Skin epidermis (tissue), 12 donors: ENCODE results near the gene KCNIP3.

Source experiments
- H3K27ac ChIP-seq, 21 experiments: fragments of 200-600 bp; sonication (generic) in 11 of 21; one replicate each; pipeline ENCODE4 v1.5.0; 2020; ENCODE audit warnings: mild to moderate bottlenecking in 3 of 21, inconsistent platforms in 2 of 21, moderate library complexity in 2 of 21
- H3K4me3 ChIP-seq, 7 experiments: fragments of 200-600 bp; sonication (generic) in 2 of 7; one replicate each; pipeline ENCODE4 v1.5.0; 2020; ENCODE audit warnings: inconsistent platforms in 2 of 7, mild to moderate bottlenecking in 2 of 7, moderate library complexity in 1 of 7

Gene KCNIP3

DNA sequence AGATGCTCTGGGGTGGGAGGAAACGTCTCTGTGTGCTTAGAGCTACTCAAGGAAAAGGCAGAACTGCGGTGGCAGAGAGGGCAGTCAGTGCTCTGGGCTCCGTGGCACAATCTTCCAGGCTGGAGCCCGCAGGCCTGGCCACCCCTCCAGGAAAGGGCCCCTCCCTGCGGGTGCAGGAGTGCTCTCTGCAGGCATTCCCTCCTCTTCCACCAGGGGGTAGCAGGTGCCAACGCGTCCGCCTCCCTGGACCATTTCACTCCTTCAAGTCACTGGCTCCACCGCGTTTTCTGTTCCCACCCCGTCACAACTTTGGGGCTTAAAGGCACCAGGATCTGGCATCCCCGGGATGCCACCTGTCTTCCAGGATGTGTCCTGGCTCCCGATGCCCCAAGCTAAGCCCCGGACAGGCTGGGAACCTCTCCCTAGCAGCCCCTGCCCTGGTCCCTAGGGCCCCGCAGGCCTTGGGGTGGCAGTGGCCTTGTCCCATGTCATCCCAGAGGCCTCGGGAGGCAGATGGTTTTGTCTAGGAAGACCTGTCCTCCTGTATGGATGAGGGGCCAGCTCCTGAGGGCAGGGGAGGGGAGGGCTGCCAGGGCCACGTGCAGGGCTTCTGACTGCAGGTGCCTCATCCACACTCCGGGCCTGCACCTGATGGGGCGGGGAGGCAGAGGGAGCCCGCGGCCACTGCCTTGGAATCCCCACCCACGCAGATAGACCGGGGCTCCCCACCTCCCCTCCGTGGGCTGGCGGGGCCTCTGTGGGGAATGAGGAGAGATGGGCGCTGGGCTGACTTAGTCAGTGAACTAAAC is 26.4 kb downstream of the KCNIP3 start:
- Histone ChIP-seq H3K4me3 (no peak overlapping the region), H3K27ac (no peak overlapping the region)

DNA sequence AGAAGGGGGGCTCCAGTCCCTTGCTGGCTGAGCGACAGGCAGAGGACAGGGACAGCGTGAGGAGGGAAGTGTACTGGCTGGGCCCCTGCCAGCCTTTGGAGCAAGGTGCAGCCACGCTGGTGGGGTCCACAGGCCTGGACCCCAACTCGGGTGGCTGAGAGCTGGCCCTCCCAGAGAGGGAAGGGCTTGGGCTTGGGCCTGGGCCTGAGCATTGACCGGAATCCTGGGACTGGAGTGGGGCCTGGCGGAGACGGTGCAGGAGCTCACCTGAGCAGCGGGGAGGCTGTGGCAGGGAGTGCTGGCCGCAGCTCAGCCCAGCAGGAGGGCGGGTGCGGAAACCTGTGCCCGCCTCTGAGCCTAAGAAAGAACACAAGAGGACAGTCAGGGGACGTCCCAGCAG is 27.9 kb downstream of the KCNIP3 start:
- H3K27ac ChIP-seq, result no peak overlapping the region
- H3K4me3 ChIP-seq, result no peak overlapping the region

DNA sequence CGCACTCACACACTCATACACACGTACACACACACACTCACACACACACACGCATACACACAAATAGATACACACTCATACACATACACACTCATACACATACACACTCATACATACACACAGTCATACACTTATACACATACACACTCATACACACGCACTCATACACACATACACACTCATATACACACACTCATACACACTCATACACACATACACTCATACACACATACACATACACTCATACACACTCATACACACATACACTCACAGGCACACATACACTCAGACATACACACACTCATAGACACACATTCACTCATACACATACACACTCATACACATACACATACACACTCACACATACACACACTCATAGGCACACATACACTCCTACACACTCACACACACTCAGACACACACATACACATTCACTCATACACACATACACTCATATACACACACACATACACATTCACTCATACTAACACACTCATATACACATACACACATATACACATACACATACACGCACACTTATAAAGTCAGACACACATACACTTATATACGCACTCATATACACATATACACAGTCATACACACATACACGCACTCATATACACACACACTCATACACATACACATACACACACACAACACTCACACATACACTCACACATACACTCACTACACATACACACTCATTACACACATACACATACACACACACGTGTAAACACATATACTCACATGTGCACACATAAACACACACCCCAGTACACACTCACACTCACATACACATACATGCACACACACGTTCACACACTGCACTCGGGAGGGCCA is 28.7 kb downstream of the KCNIP3 start:
- Histone ChIP-seq H3K27ac (no peak overlapping the region), H3K4me3 (no peak overlapping the region)

DNA sequence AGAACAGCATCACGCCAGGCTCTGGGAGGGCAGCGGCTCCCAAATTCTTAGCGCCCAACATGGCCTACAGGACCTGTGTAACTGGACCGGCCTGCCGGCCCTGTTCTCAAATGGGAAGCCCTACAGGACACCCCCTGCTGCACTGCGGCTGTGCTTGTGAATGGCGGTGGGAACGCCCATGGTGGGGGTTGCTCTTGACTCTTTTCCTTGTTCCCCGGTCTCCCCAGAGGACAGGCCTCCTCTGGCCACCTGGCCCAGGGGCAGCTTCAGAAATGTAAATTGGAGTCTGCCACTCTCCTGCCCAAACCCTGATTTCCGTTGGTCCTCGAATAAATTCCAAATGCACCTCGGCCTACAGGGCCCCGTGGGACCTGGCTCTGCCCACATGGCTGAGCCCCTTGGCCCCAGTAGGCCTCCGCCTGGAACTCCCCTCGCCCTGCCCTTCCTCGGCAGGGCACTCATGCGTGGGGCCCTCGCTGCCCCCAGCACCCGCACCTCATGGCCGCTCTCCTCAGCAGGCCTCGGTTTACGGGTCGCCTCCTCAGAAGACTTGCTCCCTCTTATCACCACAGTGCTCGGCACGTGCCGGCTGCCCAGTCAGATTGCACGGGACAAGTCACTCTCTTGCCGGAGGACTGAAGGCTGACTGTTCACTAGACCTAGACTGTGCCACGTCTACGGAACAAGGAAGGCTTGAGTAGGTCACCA is 29.4 kb downstream of the KCNIP3 start:
- Histone ChIP-seq H3K27ac (no peak overlapping the region), H3K4me3 (no peak overlapping the region)

DNA sequence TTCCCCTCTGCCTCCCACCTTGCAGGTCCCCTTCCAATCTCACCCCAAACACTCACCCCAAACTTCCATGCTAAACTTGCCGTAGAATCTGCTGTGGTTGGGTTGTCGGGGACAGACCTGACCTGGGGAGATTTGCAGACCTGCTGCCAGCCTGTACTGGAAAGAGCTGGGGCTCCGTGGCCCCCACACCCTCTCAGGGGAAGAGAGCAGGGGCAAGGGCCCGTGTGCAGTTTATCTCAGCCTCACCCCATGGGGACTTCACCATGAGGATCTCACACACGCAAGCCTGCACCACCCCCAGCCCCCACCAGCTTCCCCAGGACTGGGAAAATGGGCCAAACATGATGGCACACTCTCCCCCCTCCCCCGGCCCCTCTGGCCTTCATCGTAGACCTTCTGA is 30.7 kb downstream of the KCNIP3 start:
- Histone ChIP-seq H3K4me3 (no peak overlapping the region), H3K27ac (no peak overlapping the region)

DNA sequence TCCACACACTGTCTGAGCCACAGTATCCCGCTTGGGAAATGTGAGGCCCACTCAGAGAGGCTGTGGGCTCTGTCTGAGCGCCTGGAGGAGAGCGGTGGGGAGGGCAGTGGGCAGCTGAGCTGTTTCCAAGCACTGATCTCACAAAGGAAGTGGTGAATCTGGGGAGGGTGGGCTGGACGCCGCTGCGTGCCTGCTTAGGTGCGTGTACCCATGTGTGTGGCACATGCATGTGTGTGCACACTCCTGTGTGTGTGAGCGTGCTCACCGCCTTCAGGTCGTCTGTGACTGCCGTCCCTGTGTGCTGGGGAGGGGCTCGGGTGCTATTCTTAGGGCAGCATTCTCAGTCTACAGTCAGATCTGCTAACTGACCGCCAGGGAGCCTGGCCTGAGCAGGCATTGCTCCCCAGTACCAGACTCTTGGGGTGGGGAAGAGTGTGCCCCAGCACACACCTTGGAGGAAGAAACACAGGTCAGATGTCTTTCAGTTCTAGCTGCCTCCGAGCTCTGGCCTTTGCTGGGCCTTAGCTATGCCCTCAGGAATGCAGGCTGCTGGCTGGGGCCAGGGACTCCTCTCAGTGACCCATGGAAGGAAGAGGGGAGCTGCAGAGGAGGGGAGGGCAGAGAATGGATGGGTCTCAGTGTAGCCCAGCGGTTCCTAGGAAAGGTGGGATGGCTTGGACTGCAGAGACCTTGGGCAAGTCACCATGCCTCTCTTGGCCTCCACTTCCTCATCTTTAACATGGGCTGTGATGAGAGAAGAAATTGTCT is 31.4 kb downstream of the KCNIP3 start:
- no peak overlapping the region for H3K4me3 ChIP-seq
- no peak overlapping the region for H3K27ac ChIP-seq

DNA sequence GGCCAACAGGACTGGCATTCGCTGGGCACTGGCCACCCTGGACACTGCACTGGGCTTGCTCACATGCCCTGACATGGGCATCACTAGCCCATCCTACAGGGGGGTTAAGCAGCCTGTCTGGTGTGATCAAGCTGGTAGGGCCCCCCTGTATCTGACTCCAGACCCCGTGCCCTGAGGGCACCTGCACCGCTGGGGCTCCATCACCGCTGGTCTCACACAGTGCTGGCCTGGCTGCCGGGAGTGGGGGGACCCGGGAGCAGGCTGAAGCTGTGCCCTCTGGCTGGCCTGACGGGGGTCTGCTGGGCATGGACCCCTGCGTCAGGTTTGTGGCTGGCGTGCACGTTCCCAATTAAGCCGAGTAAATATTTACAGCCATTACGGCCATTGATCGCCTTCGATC is 32.3 kb downstream of the KCNIP3 start:
- no peak overlapping the region for H3K27ac ChIP-seq
- no peak overlapping the region for H3K4me3 ChIP-seq

DNA sequence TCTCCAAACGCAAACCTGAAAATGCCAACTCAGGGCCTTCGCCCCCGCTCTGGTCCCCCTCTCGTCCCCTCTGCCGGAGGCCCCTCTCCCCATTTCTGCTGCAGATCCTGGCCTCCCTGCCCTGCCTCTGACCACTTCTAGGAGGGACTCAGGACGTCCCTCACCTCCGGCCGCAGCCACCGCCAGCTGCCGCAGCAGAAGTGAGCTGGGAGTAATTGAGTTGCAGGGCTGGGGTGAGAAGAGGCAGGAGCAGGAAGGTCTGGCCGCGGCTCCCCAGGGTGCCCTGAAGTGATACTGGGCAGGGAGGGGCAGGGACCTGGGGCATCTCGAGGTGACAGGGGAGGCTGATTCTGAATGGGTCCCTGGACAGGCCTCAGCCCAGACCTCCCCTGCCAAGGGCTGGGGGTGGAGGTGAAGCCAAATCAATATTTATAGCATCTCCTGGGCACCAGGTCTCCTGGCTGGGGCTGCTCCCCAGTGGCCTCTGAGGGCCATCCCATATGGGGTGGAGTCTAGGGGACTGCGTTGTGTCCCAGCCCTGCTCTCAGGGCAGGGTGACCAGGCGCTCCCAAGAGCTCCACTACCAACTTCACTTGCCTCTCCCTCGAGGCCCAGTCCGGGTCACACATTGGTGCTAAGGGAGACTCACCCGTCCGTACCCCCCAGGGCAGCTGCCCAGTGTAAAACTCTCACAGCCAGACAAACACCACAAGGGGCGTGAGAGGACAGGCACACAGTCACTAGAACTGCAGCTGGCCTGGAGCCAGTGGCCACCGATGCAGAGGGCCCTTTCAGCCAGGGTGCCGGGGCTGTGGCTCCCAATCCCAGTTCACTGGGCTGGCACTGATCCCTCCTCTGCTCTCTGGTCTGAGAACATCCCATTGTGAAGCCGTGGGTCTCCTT is 33.0 kb downstream of the KCNIP3 start:
- no peak overlapping the region for H3K27ac ChIP-seq
- H3K4me3 ChIP-seq, result no peak overlapping the region

DNA sequence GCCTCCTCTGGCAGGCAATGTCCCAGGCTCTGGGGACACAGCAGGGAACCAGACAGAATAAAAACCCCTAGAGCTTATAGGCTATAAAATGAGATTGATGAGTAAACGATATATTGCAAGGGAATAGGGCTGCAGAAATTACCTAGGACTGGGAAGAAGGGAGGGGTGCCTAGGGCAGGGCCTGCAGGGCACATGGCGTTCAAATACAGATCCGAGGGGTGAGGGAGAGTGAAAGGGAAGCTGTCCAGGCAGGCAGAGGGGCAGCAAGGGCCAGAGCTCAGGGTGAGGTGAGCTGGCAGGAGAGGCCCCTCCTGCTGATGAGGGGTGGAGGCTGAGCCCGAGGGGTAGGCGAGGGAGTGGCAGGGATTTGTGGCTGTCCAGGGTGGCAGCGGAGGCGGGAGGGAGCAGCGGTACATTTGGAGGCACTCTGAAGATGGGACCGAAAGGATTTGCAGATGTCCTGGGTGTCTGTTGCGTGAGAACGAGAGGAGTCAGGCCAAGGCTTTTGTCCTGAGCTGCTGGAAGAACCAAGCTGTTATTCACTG is 33.7 kb downstream of the KCNIP3 start:
- Histone ChIP-seq H3K4me3 (no peak overlapping the region), H3K27ac (no peak overlapping the region)

DNA sequence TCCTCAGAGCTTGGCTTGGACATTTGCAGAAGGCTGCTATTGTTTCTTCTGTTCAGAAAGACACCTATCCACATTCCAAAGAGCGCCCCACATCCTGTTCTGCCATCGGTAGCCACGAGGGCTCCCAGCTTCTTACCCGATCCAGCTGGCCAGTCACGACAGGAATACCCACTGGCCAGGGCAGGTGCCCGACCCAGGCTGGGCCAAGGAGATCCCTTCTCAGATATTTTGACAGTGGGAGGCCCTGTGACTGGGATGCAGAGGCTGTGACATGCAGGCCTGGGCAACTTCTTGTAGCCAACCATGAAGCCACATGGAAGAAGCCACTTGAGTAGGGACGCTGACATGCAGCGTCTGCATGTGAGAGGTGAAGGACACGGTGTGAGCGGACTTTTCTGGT is 34.5 kb downstream of the KCNIP3 start:
- H3K4me3 ChIP-seq, result no peak overlapping the region
- no peak overlapping the region for H3K27ac ChIP-seq

DNA sequence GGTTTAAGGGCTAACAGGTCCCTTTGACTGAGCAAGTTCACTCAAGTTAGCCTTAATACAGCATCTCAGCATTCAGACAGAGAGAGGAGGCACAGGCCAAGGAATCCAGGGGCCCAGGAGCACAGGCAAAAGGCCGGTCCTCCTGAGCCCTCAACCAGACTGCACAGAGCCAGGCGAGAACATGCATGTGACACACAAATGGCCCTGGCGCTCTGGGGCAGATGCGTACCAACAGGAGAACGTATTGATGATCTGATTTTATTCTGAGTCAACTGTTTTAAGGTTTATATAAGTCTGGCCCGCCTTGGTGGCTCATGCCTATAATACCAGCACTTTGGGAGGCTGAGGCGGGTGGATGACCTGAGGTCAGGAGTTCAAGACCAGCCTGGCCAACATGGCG is 34.9 kb downstream of the KCNIP3 start:
- no peak overlapping the region for H3K4me3 ChIP-seq
- H3K27ac ChIP-seq, result no peak overlapping the region

DNA sequence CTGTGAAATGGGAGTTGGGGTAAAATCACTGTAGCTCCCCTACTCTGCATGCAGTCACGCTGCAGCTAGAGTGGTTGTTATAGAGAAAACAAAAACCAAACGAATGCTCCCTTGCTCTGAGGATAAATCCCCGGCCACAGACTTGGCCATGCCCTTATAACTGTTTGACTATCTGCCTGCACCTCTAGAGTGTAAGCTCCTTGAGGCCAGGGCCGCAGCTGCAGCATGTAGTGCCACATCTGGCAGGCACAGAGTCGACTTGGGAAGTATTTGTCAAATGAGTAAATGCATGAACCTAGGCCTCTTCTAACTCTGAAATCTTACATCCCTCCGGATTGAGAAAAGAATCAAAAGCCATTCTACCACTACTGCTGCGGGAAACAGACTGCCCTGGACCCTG is 35.9 kb downstream of the KCNIP3 start:
- Histone ChIP-seq H3K27ac (peak overlapping the region in 4 of 21 experiments; percentile 7 to 21 (median 13)), H3K4me3 (no peak overlapping the region)

DNA sequence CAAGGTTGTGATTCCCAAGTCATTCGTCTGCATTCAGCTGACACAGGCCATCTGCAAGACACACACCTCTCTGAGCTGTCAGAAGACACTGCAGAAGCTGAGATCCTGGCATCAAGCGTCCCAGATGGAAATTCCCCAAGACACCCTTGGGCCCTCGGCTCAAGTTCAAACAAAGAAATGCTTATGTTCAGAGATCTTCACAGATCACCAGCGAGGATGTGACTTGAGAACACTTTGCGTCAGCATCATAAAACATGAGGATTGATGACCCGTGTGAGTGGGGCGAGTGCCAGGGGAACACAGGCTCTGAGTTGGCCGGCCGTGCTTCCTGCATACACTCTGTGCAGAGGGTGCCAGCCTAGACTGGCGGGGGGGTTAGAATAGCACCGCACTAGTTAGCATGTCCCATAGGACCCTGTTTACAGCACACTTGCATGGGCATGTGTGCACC is 36.8 kb downstream of the KCNIP3 start:
- H3K4me3 ChIP-seq, result no peak overlapping the region
- H3K27ac ChIP-seq, result peak overlapping the region in 6 of 21 experiments; percentile 3 to 66 (median 13)

DNA sequence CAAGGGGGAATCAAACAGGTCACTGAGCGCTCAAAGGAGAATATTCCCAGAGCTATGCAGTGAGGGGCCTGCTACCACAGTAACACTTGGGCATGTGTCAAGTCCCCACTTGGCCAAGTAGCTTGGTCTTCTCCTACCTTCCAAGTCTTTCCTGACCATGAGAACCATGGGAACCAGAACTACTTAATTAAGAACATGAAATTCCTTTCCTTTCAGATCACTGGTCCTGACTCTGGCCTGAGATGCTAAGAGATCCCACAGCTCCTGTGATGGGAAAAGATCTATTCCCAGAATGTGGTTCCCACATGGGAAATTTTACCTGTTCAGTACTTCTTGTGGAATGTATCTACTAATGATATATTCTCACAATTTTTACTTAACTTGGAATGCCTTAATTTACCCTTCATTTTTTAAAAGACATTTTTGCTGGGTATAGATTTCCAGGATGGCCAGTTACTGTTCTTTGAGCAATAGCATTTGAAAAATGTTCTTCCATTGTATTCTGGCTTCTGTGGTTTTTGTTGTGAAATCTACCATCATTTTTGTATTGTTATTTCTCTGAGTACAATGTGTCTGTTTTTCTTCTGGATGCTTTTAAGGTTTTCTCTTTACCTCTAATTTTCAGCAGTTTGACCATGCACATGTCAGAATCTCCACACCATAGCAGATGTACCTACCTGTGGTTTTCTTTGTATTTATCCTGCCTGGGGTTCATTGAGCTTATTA is 37.9 kb downstream of the KCNIP3 start:
- no peak overlapping the region for H3K4me3 ChIP-seq
- peak overlapping the region in 1 of 21 experiments; percentile 27 for H3K27ac ChIP-seq

DNA sequence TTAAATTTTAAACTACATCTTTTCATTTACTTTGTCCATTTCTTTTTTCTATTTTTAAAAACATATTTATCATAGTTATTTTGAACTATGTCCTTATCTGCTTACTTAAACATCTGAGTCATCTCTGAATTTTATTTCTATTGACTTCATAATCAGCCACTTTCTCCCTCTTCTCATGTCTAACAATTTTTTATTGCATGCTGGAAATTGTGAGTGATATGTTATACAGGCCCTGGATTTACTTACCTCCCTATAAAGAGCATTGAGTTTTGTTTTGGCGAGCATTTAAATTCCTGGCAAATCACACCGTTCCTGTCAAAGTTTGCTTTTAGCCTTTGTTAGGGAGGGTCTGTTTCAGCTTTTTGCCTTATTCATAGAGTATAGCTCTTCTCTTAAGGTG is 39.3 kb downstream of the KCNIP3 start:
- Histone ChIP-seq H3K27ac (no peak overlapping the region), H3K4me3 (no peak overlapping the region)

DNA sequence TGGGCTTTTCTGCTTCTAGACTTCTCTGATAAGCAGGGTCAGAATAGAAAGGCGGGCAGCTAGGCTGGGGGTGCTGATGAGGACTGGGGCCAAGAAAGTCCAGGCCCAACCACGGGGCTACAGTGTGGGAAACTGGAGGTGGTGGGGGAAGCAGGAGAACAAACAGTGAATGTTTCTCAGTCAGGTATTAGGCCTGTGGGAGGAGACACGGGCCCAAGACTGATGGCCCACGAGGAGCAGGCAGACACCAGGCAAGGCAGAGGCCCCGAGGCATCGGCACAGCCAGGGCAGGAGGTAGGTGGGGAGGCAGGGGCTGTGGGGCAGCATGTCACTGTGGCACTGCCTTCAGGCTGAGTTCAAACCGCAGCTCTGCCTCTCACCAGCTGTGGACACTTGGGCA is 40.7 kb downstream of the KCNIP3 start:
- H3K27ac ChIP-seq, result no peak overlapping the region

DNA sequence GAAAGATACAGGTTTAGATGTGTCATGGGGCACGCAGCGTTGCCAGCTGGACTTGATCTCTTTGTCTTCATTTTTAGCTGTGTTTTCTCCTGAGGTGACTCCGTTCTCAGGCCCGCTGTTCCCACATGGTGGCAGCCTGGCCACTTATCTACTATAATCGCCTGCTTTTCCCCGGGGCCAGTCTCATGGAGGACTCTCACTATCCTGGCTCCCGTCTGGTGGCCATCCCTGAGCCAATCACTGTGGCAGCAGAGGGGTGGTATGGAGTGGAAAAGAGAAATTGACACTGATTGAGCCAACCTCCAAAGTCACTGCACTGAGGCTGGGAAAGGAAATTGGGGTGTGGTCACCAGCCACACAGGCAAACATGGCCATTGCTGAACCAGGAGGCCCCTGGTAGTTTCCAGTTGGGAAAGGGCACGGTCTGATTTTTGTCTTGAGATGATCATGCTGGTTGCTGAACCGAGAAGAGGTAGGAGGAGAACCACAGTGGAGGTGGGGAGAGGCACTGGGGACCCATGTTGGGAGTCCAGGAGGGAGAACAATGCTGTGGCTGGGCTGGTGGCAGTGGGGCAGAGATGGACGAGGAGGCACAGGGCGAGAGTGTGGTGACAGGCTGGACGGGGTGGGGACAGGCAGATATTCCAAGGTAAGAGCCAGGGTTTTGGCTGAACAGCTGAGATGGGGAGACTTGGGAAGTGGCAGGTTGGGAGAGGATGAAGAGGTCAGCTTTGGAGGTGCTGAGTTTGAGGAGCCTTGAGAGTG is 45.6 kb downstream of the KCNIP3 start:
- H3K4me3 ChIP-seq, result no peak overlapping the region

More for the DNA sequence above, 40.7 kb downstream of the KCNIP3 start:
- H3K4me3 ChIP-seq, result no peak overlapping the region

More for the DNA sequence above, 45.6 kb downstream of the KCNIP3 start:
- no peak overlapping the region for H3K27ac ChIP-seq
